Adipocyte (in vitro differentiated cells): ENCODE data around the gene DPP6.
"Not testable (repeated sequence)": the region's sequence is repeated elsewhere in the genome, so short reads cannot be mapped to it uniquely, and the experiment has no call there.

ENCODE experiments used
- DNase-seq: peaks from one replicate; pipeline ENCODE4 v3.0.0-alpha.2; 2015; ENCODE audit warnings: low read depth
- H3K27me3 ChIP-seq: replicated peaks from 2 replicates; pipeline ENCODE4 v1.7.0; 2013; ENCODE audit warnings: mild to moderate bottlenecking, low read length, moderate library complexity; ENCODE audit not compliant: control insufficient read depth, insufficient read depth
- H3K36me3 ChIP-seq: 2 replicates; pipeline ENCODE4 v1.7.0; 2013; ENCODE audit warnings: low read length, mild to moderate bottlenecking, moderate library complexity; ENCODE audit not compliant: control insufficient read depth, insufficient read depth, severe bottlenecking
- H3K4me1 ChIP-seq: 2 replicates; pipeline ENCODE4 v1.7.0; 2013; ENCODE audit warnings: mild to moderate bottlenecking, low read length, moderate library complexity; ENCODE audit not compliant: control insufficient read depth, insufficient read depth
- H3K4me3 ChIP-seq: 2 replicates; pipeline ENCODE4 v1.7.0; 2013; ENCODE audit warnings: mild to moderate bottlenecking, low read length, moderate library complexity
- H3K9ac ChIP-seq: 2 replicates; pipeline ENCODE4 v1.7.0; 2013; ENCODE audit warnings: mild to moderate bottlenecking, low read length, moderate library complexity
- H3K9me3 ChIP-seq: 2 replicates; pipeline ENCODE4 v1.7.0; 2013; ENCODE audit warnings: mild to moderate bottlenecking, low read length, moderate library complexity; ENCODE audit not compliant: control insufficient read depth

Gene DPP6

DNA sequence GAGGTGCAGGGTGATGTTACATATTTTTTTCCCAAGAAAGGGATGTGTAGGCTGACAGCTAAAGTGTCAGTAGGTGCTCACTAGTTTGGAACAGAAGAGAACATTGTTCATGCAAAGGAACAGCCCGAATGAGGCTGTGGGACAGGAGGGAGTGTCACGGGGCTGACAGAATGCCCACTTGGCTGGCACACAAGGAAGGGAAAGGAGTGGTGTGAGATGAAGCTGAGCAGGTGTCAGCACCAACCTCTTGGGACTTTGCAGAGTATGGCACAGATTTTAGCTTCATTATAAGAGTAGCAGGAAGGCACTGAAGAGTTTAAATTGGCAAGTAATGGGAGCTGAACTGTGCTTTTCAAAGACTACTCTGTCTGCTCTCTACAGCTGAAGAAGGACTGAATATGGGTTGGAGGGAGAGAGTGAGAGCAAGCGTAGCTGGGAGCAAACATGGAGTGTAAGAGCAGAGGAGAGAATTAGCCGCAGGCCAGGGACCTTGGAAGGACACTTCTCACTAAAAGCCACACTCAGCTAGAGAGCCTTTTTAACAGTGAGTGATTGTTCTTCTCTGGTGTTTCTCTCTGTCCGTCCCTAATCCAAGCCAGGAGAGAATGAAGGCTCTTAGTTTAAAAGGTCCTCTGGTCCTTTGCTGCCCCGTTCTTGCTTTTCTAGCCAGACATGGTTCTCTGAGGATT, 35.0 kb downstream of the DPP6 start:
- not testable (repeated sequence) for H3K4me1 ChIP-seq, H3K27me3 ChIP-seq, H3K4me3 ChIP-seq, H3K9me3 ChIP-seq, DNase-seq, H3K36me3 ChIP-seq, H3K9ac ChIP-seq

DNA sequence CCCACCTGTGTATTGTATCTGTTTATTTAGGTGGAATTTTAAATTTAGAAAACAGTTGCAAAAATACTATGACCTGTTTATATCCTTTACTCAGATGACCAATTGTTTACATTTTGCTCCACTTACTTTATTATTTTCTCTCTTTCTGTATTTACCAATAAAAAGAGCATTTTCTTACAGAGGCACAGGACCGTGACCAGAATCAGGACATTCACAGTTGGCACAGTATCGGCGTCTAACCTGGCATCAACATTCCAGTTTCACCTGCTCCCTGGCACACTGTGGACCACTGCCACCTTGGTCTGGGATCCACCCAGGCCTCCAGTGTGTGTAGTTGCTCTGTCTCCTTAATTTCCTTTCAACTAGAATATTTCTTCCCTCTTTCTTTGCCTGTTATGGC, 39.9 kb downstream of the DPP6 start:
- H3K4me3 ChIP-seq, H3K4me1 ChIP-seq, H3K9ac ChIP-seq, H3K27me3 ChIP-seq, H3K9me3 ChIP-seq, DNase-seq, H3K36me3 ChIP-seq: not testable (repeated sequence)

DNA sequence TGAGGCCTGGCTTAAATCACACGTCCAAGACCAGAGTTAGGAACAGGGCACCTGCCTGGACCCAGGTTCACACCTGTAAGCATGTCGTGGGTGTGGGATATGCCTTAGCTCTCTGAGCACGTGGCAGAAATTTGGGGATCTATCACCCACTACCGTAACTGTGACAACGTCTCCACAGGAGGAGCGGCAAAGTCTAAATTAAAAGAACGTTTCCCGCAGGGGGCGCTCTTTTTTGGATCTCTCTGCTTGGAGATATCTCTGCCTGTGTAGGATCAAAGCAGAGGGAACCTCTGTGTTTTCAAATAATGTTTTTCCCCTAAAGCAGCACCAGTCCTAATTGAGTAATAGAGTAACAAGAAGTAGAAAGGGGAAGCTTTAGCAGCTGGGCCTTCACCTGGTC, 43.0 kb downstream of the DPP6 start:
- not testable (repeated sequence) for H3K9ac ChIP-seq, H3K9me3 ChIP-seq, H3K27me3 ChIP-seq, H3K4me1 ChIP-seq, H3K4me3 ChIP-seq, DNase-seq, H3K36me3 ChIP-seq

DNA sequence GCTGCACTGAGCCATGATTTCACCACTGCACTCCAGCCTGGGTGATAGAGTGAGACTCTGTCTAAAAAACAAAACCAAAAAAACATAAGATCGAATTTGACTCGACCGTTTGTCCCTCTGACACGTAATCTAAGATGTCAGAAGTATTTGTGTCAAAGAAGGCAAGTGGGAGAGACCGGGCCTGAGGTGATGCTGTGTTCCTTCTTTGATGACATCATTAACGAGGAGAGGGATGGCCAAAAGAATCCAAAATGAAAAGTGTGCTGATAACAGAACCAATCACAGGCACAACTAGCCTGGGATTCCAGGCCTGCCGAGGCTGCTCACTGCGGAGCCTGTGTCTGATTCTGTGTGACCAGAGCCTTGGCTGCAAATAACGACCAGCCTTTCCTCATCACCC, 52.9 kb downstream of the DPP6 start:
- not testable (repeated sequence) for DNase-seq, H3K9me3 ChIP-seq, H3K4me3 ChIP-seq, H3K4me1 ChIP-seq, H3K9ac ChIP-seq, H3K27me3 ChIP-seq, H3K36me3 ChIP-seq

DNA sequence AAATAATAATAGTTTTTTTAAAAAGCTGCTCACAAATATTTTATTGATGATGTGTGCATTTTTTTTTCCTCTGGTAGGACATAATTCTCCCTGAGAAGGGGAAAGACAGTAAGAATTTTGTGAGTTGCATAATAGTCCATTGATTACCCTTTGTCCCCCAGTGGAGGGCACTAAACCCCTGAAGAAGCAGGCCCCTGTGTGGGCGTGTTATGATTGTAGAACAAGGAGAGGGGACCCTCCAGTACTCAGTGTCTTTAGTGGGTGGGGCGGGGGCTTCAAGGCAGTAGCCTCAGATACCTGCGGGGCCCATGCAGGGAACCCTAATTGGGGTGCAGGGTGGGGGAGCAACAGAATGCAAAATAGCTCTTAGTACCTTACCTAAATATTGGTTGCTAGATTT, 57.4 kb downstream of the DPP6 start:
- H3K9ac ChIP-seq, H3K4me3 ChIP-seq, H3K36me3 ChIP-seq, H3K9me3 ChIP-seq, H3K4me1 ChIP-seq, H3K27me3 ChIP-seq, DNase-seq: not testable (repeated sequence)

DNA sequence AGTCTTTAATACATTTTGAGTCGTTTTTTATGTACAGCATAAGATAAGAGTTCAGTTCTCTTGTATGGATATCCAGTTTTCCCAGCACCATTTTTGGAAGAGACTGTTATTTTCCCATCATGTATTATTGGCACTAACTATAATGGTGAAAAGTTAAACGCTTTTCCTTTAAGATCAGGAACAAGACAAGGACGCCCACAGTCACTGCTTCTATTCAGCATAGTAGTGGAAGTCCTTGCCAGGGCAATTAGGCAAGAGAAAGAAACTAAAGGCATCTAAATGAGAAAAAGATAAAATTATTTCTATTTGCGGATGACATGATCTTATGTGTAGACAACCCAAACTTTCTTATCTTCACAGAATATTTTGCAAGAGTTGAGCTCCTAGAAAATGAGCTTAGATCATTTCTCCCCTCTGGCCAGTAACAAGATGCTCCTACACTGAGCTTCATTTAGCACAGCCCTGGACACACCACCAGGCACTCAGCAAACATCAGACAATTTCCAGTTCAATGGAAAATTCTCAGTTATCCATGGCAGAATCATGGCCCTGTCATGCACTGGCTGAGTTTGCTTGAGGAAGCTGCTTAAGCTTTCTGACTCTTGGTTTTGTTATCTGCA, 61.6 kb downstream of the DPP6 start:
- not testable (repeated sequence) for H3K9ac ChIP-seq, H3K4me3 ChIP-seq, DNase-seq, H3K36me3 ChIP-seq, H3K27me3 ChIP-seq, H3K4me1 ChIP-seq, H3K9me3 ChIP-seq

DNA sequence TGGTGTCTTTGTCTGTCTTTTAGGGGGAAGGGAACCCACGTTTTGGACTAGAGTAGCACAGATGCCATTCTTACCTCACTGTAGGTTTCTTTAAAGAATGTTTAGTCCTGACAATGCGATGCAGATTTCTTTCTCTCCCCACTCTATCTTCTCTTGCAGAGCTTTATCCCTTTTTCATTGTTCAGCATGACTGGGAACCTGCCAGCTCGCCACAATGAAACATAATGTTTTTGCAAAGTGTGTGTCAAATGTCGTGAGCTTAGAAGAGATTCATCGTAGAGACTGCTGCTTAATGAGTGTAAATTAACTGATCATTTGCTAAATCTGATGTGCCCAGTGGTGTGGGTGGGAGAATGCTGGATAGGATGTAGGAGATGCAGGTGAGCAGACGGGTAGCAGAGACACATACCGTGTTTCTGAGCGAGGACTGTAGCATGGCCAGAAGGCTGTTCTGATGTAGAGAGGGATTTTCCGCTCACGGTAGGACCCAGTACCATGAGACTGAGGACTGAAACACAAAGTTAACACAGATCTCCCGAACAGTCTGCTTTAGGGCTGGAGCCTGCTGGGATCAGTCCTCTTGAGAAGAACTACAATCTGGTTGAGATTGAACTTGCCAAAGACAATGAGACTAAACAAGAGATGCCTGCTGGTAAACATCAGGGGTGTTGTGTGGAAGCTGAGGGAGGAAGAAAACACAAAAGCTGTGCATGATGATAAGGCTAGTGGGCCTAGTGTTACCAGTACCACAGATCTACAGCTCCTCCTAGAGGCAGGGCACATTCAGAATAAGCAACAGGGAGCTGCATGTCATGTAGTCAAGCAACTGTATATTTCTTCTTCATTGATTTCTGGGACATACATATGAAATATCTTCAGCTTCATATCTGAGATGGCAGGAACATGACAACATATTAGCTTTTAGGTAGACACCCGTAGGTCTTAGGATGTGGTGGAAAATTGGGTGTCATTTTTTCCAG, 65.5 kb downstream of the DPP6 start:
- H3K27me3 ChIP-seq, H3K9ac ChIP-seq, H3K36me3 ChIP-seq, H3K4me1 ChIP-seq, H3K4me3 ChIP-seq, DNase-seq, H3K9me3 ChIP-seq: not testable (repeated sequence)

DNA sequence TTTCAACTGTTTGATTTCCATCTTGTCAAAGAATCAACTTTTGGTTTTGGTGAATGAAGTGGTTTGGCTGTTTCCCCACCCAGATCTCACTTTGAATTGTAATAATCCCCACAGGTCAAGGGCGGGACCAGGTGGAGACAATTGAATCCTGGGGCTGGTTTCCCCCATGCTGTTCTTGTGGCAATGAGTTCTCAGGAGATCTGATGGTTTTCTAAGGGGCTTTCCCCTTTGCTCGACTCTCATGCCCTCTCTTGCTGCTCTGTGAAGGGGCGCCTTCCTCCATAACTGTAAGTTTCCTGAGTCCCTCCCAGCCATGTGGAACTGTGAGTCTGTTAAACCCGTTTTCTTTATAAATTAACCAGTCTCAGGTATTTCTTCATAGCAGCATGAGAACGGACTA, 68.6 kb downstream of the DPP6 start:
- not testable (repeated sequence) for DNase-seq, H3K9ac ChIP-seq, H3K36me3 ChIP-seq, H3K4me1 ChIP-seq, H3K9me3 ChIP-seq, H3K4me3 ChIP-seq, H3K27me3 ChIP-seq

DNA sequence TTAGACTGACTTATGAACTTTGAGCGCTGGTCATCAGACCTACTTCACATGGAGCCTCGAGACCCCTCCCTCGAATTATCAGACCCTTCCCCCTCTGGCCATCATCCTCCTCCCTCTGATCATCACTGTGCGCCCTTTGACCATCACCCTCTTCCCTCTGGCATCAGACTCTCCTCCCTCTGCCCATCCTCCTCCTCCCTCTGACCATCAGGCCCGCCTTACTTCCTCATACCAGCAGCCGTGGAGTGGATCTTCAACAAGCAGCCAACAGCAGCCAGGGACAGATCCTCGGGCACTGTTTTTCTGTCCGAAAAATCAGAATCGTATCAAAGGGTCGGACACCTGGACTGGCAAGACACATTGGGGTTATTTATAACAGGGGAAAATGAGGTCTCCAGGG, 70.5 kb downstream of the DPP6 start:
- H3K9ac ChIP-seq, H3K4me1 ChIP-seq, H3K36me3 ChIP-seq, DNase-seq, H3K9me3 ChIP-seq, H3K4me3 ChIP-seq, H3K27me3 ChIP-seq: not testable (repeated sequence)

DNA sequence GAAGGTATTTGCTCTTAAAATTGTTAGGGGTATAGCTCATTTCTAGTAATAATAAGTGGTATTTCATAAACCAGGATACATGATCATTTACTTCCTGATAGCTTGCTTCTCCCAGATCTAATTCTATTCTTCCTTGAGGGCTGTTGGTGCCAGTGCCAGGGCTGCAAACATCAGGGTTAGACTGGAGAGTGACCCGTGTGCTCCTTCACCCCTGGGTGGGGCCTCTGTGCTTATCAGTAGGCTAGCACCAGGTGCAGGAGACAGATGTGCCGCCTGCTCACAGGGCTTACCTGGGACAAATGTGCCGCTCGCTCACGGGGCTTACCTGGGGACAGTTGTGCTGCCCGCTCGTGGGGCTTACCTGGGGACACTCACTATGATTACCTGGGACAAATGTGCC, 71.2 kb downstream of the DPP6 start:
- not testable (repeated sequence) for H3K27me3 ChIP-seq, DNase-seq, H3K9me3 ChIP-seq, H3K36me3 ChIP-seq, H3K4me1 ChIP-seq, H3K4me3 ChIP-seq, H3K9ac ChIP-seq

DNA sequence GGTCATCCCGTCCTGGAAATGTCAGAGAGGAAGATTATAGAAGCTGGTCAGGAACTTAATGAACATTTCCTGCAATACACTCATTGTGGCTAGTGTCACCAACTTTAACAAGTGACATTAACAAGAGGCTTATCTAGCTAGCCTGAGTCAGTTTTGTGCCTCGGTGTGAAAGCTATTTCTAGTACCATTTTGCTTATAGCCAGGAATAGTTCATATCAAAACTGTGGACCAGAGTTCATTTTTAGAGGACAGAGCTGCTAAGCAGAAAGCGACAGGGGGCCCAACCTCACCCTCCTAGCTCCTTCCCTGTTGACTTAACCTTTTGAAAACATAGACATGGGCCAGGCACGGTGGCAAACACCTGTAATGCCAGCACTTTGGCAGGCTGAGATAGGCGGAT, 76.9 kb downstream of the DPP6 start:
- not testable (repeated sequence) for H3K4me1 ChIP-seq, H3K9me3 ChIP-seq, H3K36me3 ChIP-seq, H3K27me3 ChIP-seq, DNase-seq, H3K4me3 ChIP-seq, H3K9ac ChIP-seq
